OCI-LY1 (cell line): ENCODE measurements around the gene TMEM106C.

Source experiments
- H2AFZ ChIP-seq: fragments of 200-600 bp; sonication (generic), shearing (Covaris generic); 2 replicates; pipeline ENCODE4 v1.6.0; 2014; ENCODE audit warnings: antibody characterized with exemption, mild to moderate bottlenecking, low read length
- H3F3A ChIP-seq: fragments of 200-600 bp; sonication (generic), shearing (Covaris generic); 2 replicates; pipeline ENCODE4 v1.6.0; 2014; ENCODE audit warnings: mild to moderate bottlenecking, antibody characterized with exemption, low read length, moderate library complexity; ENCODE audit not compliant: insufficient read depth
- H3K27ac ChIP-seq: fragments of 200-600 bp; sonication (generic); 2 replicates; pipeline ENCODE4 v1.5.1; 2014; ENCODE audit warnings: low read length, mixed run types, mild to moderate bottlenecking, low read depth; ENCODE audit not compliant: poor library complexity, severe bottlenecking
- H3K27me3 ChIP-seq: fragments of 200-600 bp; sonication (generic); 2 replicates; pipeline ENCODE4 v1.6.0; 2014; ENCODE audit warnings: antibody characterized with exemption, mild to moderate bottlenecking, low read length, moderate library complexity; ENCODE audit not compliant: insufficient read depth
- H3K36me3 ChIP-seq: fragments of 200-600 bp; sonication (generic); 2 replicates; pipeline ENCODE4 v1.6.1; 2014; ENCODE audit warnings: mild to moderate bottlenecking, antibody characterized with exemption, low read length, moderate library complexity, mixed read lengths; ENCODE audit not compliant: insufficient read depth
- H3K4me1 ChIP-seq: fragments of 200-600 bp; sonication (generic); 2 replicates; pipeline ENCODE4 v1.5.1; 2014; ENCODE audit warnings: mild to moderate bottlenecking, low read length, moderate library complexity; ENCODE audit not compliant: insufficient read depth, severe bottlenecking
- H3K4me2 ChIP-seq: fragments of 200-600 bp; sonication (generic), shearing (Covaris generic); 2 replicates; pipeline ENCODE4 v1.6.1; 2014; ENCODE audit warnings: low read length
- H3K4me3 ChIP-seq: fragments of 200-600 bp; sonication (generic); 2 replicates; pipeline ENCODE4 v1.5.1; 2014; ENCODE audit warnings: low read length, low read depth, mild to moderate bottlenecking, mixed read lengths; ENCODE audit not compliant: poor library complexity, severe bottlenecking
- H3K79me2 ChIP-seq: fragments of 200-600 bp; shearing (Covaris generic); 2 replicates; pipeline ENCODE4 v1.6.1; 2016; ENCODE audit warnings: mixed run types, low read length, mixed read lengths; ENCODE audit not compliant: insufficient read depth
- H3K9ac ChIP-seq: fragments of 200-600 bp; sonication (generic), shearing (Covaris generic); 2 replicates; pipeline ENCODE4 v1.6.1; 2014; ENCODE audit warnings: mild to moderate bottlenecking, low read length, mixed read lengths
- H3K9me2 ChIP-seq: fragments of 200-600 bp; sonication (generic), shearing (Covaris generic); 2 replicates; pipeline ENCODE4 v1.6.1; 2014; ENCODE audit warnings: low read depth, mild to moderate bottlenecking, low read length, mixed read lengths
- H3K9me3 ChIP-seq: fragments of 200-600 bp; shearing (Covaris generic); 2 replicates; pipeline ENCODE4 v1.6.1; 2014; ENCODE audit warnings: low read length, mixed read lengths
- H4K20me1 ChIP-seq: fragments of 200-600 bp; sonication (generic), shearing (Covaris generic); 2 replicates; pipeline ENCODE4 v1.6.0; 2016; ENCODE audit warnings: mild to moderate bottlenecking, low read length; ENCODE audit not compliant: insufficient read depth
- EZH2 ChIP-seq: fragments of 200-600 bp; sonication (generic), shearing (Covaris generic); IDR thresholded peaks from 2 replicates; pipeline ENCODE4 v1.8.0; 2017; ENCODE audit warnings: borderline replicate concordance, mixed run types, mild to moderate bottlenecking, antibody characterized with exemption, low read length, moderate library complexity, mixed read lengths
- TF ChIP-seq, protein P1 (sequence below): fragments of 200-600 bp; sonication (generic), shearing (Covaris generic); IDR thresholded peaks from 2 replicates; pipeline ENCODE4 v1.5.1; 2017; ENCODE audit warnings: mild to moderate bottlenecking, antibody characterized with exemption, low read length, moderate library complexity, mixed read lengths

The TMEM106C gene

DNA sequence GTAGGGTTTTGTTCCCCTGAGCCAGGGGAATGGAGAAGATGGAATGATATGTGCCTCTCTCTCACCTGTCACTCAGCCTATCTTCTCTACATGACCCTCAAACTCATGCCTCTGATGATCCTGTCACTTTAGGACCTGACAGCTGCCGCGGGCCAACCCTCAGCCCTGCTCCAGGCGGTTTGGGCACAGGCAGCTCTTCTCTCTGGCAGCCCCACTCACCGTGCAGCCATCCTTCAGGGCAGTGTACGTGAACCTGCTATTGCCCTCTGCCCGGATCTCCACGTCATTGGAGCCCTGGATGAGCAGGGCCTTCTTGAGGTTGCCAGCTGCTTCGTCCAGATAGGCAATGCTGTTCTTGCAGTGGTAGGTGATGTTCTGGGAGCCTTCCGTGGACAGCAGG is 10.5 kb downstream of the TMEM106C start:
- Histone ChIP-seq H3K4me2 (no peak overlapping the region), H3K36me3 (peaks cover 13% of the 10 kb centered on the region; the same call in 1 of the 2 replicates), H3K4me1 (no peaks in the 10 kb centered on the region), H4K20me1 (no peaks in the 10 kb centered on the region), H3K9ac (no peak overlapping the region), H3K79me2 (no peaks in the 10 kb centered on the region), H2AFZ (no peak overlapping the region), H3K27me3 (peaks cover 7% of the 10 kb centered on the region; the same call in 1 of the 2 replicates), H3K4me3 (no peak overlapping the region), H3K9me3 (no peaks in the 10 kb centered on the region), H3F3A (no peaks in the 10 kb centered on the region; the same call in 1 of the 2 replicates), H3K9me2 (no peaks in the 10 kb centered on the region), H3K27ac (no peak overlapping the region)
- no peak for TF ChIP-seq EZH2
- TF ChIP-seq, protein P1, sequence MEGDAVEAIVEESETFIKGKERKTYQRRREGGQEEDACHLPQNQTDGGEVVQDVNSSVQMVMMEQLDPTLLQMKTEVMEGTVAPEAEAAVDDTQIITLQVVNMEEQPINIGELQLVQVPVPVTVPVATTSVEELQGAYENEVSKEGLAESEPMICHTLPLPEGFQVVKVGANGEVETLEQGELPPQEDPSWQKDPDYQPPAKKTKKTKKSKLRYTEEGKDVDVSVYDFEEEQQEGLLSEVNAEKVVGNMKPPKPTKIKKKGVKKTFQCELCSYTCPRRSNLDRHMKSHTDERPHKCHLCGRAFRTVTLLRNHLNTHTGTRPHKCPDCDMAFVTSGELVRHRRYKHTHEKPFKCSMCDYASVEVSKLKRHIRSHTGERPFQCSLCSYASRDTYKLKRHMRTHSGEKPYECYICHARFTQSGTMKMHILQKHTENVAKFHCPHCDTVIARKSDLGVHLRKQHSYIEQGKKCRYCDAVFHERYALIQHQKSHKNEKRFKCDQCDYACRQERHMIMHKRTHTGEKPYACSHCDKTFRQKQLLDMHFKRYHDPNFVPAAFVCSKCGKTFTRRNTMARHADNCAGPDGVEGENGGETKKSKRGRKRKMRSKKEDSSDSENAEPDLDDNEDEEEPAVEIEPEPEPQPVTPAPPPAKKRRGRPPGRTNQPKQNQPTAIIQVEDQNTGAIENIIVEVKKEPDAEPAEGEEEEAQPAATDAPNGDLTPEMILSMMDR: no peak

DNA sequence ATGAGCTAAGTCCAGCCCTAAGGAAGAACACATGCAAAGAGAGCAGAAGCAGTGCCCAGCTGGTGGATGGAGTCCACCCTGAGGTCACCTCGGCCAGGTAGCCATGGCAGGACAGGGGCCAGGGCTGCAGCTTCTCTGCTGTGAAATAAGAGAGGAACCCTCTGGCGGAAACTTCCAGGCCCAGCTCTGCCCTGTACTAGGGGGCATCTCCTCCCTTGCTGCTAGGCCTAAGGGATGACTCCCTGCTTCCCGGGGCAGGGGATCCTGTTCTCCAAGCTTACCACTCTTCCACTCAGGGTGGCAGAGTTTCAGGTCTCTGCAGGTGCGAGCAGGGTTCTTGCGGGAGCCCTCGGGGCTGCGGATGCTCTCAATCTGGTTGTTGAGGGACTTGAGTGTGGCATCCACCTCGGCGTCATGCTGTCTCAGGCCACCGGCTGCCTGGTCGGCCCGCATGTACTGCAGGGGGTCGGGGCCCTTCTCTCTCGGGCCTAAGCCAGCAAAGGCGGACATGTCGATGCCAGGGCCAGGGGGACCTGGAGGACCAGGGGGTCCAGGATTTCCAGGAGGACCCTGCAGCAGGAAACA is 11.7 kb downstream of the TMEM106C start:
- TF ChIP-seq, protein P1: no peak
- no peak for TF ChIP-seq EZH2
- H3K9ac ChIP-seq: no peak overlapping the region

DNA sequence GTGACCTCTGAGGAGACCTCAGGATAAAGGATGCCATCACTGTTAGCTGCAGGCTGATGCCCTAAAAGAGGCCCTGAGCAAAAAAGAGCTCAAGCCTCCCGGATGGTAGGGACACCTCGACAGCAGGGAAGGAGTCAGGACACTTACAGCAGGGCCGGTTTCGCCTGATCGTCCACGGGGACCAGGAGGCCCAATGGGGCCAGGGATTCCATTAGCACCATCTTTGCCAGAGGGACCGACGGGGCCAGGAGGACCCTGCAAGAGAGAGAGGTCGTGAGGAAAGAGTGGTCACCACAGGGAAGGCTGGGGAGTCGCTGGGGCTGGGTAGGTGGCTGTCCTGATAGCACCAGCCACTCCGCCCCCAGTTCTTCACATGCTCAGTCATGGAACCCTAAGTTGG is 12.4 kb downstream of the TMEM106C start:
- H3K36me3 ChIP-seq: no peaks in the 10 kb centered on the region
- H3K9ac ChIP-seq: no peak overlapping the region
- H3K4me3 ChIP-seq: no peak overlapping the region
- H3K27ac ChIP-seq: no peak overlapping the region
- no peaks in the 10 kb centered on the region for H3F3A ChIP-seq
- H2AFZ ChIP-seq: no peak overlapping the region
- TF ChIP-seq, protein P1: no peak
- no peak for TF ChIP-seq EZH2
- no peaks in the 10 kb centered on the region for H3K79me2 ChIP-seq
- H3K27me3 ChIP-seq: peaks cover 13% of the 10 kb centered on the region; the same call in 1 of the 2 replicates
- H3K9me3 ChIP-seq: no peaks in the 10 kb centered on the region
- H3K4me1 ChIP-seq: no peaks in the 10 kb centered on the region
- H3K4me2 ChIP-seq: no peak overlapping the region
- H3K9me2 ChIP-seq: no peaks in the 10 kb centered on the region
- no peaks in the 10 kb centered on the region for H4K20me1 ChIP-seq

More for the DNA sequence above, 11.7 kb downstream of the TMEM106C start:
- H3K27ac ChIP-seq: no peak overlapping the region
- no peaks in the 10 kb centered on the region for H3K9me2 ChIP-seq
- peaks cover 9% of the 10 kb centered on the region; the same call in 1 of the 2 replicates for H3K27me3 ChIP-seq
- H3K4me2 ChIP-seq: no peak overlapping the region
- H2AFZ ChIP-seq: no peak overlapping the region
- H3F3A ChIP-seq: no peaks in the 10 kb centered on the region
- no peaks in the 10 kb centered on the region for H3K9me3 ChIP-seq
- H3K4me3 ChIP-seq: no peak overlapping the region
- no peaks in the 10 kb centered on the region for H3K4me1 ChIP-seq
- H4K20me1 ChIP-seq: no peaks in the 10 kb centered on the region
- no peaks in the 10 kb centered on the region for H3K79me2 ChIP-seq
- H3K36me3 ChIP-seq: peaks cover under 1% of the 10 kb centered on the region; the same call in 1 of the 2 replicates
